Calu3 (cell line): ENCODE results near the gene ENDOU. TPM values are rescaled to one million over a fixed set of nuclear protein-coding genes. Genes with fewer than 3 reads are reported as not detected.

ENCODE experiments used
- BruUV-seq: library from RNA; stranded (reverse); fragments of 400-500 nt; replicated peaks from 2 replicates; lab custom pipeline; 2021; lab: Mats Ljungman, UMichigan
- CTCF ChIA-PET: fragments of 300-600 bp; sonication (Branson Sonifier 250); formaldehyde crosslinking; loops from one replicate; lab custom pipeline; 2022; ENCODE audit warnings: antibody characterized with exemption; lab: Charles Lee
- DNase-seq: peaks from one replicate; pipeline ENCODE4 v3.0.0; 2022
- H3K27ac Mint-ChIP-seq: one replicate; pipeline ENCODE4 v1.8.0; 2022; ENCODE audit warnings: mixed read lengths; ENCODE audit not compliant: unreplicated experiment
- H3K27me3 Mint-ChIP-seq: one replicate; pipeline ENCODE4 v1.8.0; 2022; ENCODE audit warnings: mixed read lengths; ENCODE audit not compliant: unreplicated experiment
- H3K36me3 Mint-ChIP-seq: one replicate; pipeline ENCODE4 v1.8.0; 2022; ENCODE audit warnings: mild to moderate bottlenecking, moderate library complexity, mixed read lengths; ENCODE audit not compliant: insufficient read depth, unreplicated experiment
- H3K4me1 Mint-ChIP-seq: one replicate; pipeline ENCODE4 v1.8.0; 2022; ENCODE audit warnings: mild to moderate bottlenecking, low read depth, mixed read lengths; ENCODE audit not compliant: unreplicated experiment
- H3K4me3 Mint-ChIP-seq: one replicate; pipeline ENCODE4 v1.8.0; 2022; ENCODE audit warnings: mild to moderate bottlenecking, low read depth, moderate library complexity, mixed read lengths; ENCODE audit not compliant: unreplicated experiment
- H3K9me3 Mint-ChIP-seq: one replicate; pipeline ENCODE4 v1.8.0; 2022; ENCODE audit warnings: low read depth, mixed read lengths; ENCODE audit not compliant: unreplicated experiment
- CTCF ChIP-seq: fragments of 200-600 bp; IDR thresholded peaks from one replicate; pipeline ENCODE4 v1.8.0; 2022; ENCODE audit warnings: antibody characterized with exemption; ENCODE audit not compliant: unreplicated experiment
- intact Hi-C: fragments of 100-400 bp; cut with micrococcal nuclease; formaldehyde crosslinking; loops from one replicate; pipeline ENCODE4 v1.10.0; 2022; ENCODE audit not compliant: unreplicated experiment
- total RNA-seq: library from RNA; stranded (reverse); gene quantifications from 2 replicates; pipeline ENCODE4 v1.2.3, GENCODE V29; 2022

The ENDOU gene
- total RNA-seq, 1 experiment from 2014 or later, result not detected

- CTCF ChIA-PET, result no interaction called here
- BruUV-seq, result no TSS peak
Observed at GRCh38 chr12:47698055-47698454, 27.2 kb downstream of the ENDOU start.

GRCh38 chr12:47689215-47689614, 36.1 kb downstream of the ENDOU start:
- Mint-ChIP-seq H3K27me3 (no peaks in the 10 kb centered on the region), H3K4me3 (no peak overlapping the region), H3K4me1 (no peaks in the 10 kb centered on the region), H3K36me3 (no peaks in the 10 kb centered on the region), H3K9me3 (no peaks in the 10 kb centered on the region), H3K27ac (no peak overlapping the region)
- BruUV-seq, result no TSS peak
- DNase-seq, result no peak
- intact Hi-C loops, result loop anchor here (5.0 kb wide), 1 partner anchor 657 kb away; no protein-coding TSS in a partner anchor
- no peak for TF ChIP-seq CTCF
- CTCF ChIA-PET, result no interaction called here

More at GRCh38 chr12:47698055-47698454, 27.2 kb downstream of the ENDOU start:
- peaks cover 5% of the 10 kb centered on the region for H3K36me3 Mint-ChIP-seq
- no peak overlapping the region for H3K27ac Mint-ChIP-seq
- no peaks in the 10 kb centered on the region for H3K27me3 Mint-ChIP-seq
- H3K4me1 Mint-ChIP-seq, result peaks cover under 1% of the 10 kb centered on the region
- intact Hi-C loops, result no loop called here
- no peaks in the 10 kb centered on the region for H3K9me3 Mint-ChIP-seq
- no peak for DNase-seq
- TF ChIP-seq CTCF, result no peak
- no peak overlapping the region for H3K4me3 Mint-ChIP-seq

- CTCF ChIA-PET, result no interaction called here
- BruUV-seq, result no TSS peak
- Mint-ChIP-seq H3K4me3 (no peak overlapping the region), H3K27ac (no peak overlapping the region), H3K27me3 (no peaks in the 10 kb centered on the region), H3K4me1 (no peaks in the 10 kb centered on the region), H3K9me3 (no peaks in the 10 kb centered on the region), H3K36me3 (no peaks in the 10 kb centered on the region)
- DNase-seq, result no peak
- no peak for TF ChIP-seq CTCF
- intact Hi-C loops, result loop anchor here (5.0 kb wide), 1 partner anchor 655 kb away; no protein-coding TSS in a partner anchor
Observed at GRCh38 chr12:47687636-47688035, 37.7 kb downstream of the ENDOU start.

GRCh38 chr12:47686645-47687240, 38.5 kb downstream of the ENDOU start:
- H3K9me3 Mint-ChIP-seq, result no peaks in the 10 kb centered on the region
- intact Hi-C loops, result loop anchor here (5.0 kb wide), 1 partner anchor 654 kb away; no protein-coding TSS in a partner anchor
- no peak overlapping the region for H3K4me3 Mint-ChIP-seq
- no peaks in the 10 kb centered on the region for H3K27me3 Mint-ChIP-seq
- no TSS peak for BruUV-seq
- no peaks in the 10 kb centered on the region for H3K4me1 Mint-ChIP-seq
- TF ChIP-seq CTCF, result no peak
- peak; percentile 10 for DNase-seq
- CTCF ChIA-PET, result interaction anchor here (0.6 to 1.5 kb wide), 4 partner anchors 10 to 566 kb away, joined by 3 to 9 read pairs (median 3); no protein-coding TSS in a partner anchor
- no peak overlapping the region for H3K27ac Mint-ChIP-seq
- no peaks in the 10 kb centered on the region for H3K36me3 Mint-ChIP-seq
